HG03175 (cell line): Measurements from ENCODE around the gene SLC1A1.
"Not testable (repeated sequence)": the region's sequence is repeated elsewhere in the genome, so short reads cannot be mapped to it uniquely, and the experiment has no call there.

Experiments
- ATAC-seq: cut with Tn5 transposase; IDR thresholded peaks from one replicate; pipeline ENCODE4 v1.9.1; 2021; ENCODE audit warnings: mild to moderate bottlenecking, moderate library complexity; ENCODE audit not compliant: unreplicated experiment

SLC1A1 gene

DNA sequence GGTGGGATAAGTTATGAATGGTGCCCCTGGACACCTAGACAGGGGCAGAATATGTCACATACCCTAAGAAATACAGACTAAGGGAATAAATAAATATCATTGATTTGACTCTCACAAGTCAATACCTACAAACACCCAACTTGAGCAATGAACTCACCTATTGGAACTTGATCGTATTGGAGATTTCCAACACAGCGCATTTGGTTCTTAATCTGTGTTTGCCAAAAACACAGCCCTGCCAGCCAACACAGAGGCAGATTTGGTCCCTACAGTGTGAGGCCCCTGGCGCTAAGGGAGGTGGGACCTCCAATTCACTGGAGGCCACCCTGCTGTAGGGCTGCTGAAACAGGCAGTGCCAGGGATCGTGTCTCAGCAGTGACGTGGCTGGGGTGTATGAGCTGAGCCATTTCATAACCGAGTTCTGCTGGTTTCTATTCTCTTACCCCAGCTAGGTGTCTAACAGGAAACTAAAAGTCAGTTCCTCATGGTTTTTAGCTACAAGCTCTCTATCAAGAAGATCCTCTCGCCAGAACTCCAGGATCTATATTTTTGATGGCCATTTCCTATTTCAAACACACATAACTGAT is 84.5 kb downstream of the SLC1A1 start:
- no peak for ATAC-seq

- no peak for ATAC-seq
These were observed 85.7 kb downstream of the SLC1A1 start for GRCh38 chr9:4575997-4576396.

DNA sequence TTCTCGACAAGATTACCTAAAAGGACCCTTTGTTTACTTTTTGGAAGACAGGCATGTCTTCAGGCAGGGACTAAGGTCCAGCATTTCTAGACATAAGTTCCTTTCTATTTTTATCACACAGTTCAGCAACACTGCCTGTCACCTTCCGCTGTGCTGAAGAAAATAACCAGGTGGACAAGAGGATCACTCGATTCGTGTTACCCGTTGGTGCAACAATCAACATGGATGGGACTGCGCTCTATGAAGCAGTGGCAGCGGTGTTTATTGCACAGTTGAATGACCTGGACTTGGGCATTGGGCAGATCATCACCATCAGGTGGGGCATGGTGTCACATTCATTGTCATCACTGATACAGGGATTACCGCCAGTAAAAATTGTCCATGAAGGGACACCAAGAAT is 86.2 kb downstream of the SLC1A1 start:
- no peak for ATAC-seq

GRCh38 chr9:4579001-4579400 is 88.7 kb downstream of the SLC1A1 start:
- no peak for ATAC-seq

DNA sequence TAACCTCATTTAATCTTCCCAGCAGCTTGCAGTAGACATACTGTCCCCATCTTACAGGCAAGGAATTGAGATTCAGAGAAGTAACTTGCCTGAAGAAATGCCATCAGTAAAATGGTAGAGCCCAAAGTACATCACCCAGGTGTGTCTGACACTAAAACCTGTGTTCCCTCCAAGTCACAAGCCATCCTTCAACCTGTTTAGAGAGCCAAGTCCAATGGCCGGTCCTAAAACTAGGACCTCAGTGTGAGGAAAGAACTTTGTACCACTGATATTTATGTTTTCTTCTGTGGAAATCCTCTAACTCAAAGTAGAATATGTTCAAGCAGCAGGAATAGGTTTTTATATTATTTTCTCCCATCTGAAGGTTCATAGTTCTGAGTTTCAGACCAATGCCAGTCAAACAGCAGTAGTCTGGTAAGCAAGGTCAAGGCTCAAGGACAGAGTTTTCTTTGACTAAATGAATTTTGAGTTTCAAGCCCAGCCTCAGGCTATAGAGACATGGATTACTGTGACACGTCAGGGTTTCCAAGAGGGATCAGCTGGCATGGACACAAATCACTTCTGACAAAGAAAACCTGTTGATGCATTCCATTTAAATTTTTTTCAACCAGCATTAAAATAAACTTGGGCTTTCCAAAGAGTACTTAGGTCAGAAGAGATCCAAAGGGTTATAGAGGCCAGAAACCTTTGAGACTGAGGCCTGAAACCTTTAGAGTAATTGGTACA is 90.9 kb downstream of the SLC1A1 start:
- no peak for ATAC-seq

GRCh38 chr9:4581861-4582565 is 91.7 kb downstream of the SLC1A1 start:
- no peak for ATAC-seq

DNA sequence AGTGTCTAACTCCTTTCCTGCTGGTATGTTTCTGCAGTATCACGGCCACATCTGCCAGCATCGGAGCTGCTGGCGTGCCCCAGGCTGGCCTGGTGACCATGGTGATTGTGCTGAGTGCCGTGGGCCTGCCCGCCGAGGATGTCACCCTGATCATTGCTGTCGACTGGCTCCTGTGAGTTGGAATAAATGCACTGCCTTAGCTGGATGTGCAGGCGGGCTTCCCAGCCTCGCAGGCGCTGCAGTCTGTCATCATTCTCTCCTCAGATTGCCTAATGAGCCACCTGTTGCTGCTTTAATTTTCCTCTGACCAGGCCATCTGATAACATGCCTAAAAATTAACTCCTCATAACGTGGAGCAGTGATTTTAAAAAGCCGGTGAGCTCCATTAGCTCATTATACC is 92.7 kb downstream of the SLC1A1 start:
- no peak for ATAC-seq

DNA sequence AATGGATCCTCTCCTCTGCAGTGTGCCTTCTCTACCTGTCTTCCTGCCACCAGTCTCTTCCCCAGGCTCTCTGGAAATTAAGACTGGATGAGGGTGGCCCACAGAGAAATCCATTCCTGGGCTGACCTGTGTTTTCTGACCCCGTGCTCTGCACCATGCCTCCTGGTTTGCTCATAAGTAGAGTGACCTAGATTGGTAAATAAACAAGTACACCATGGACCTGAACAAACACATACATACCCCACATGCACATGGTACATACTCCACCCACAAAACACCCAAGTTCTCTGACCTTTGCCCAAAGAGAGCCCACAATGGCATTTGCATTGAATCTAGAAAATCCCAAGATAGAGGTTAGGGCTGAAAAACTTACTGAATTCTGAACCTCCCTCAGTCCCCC is 94.4 kb downstream of the SLC1A1 start:
- no peak for ATAC-seq

DNA sequence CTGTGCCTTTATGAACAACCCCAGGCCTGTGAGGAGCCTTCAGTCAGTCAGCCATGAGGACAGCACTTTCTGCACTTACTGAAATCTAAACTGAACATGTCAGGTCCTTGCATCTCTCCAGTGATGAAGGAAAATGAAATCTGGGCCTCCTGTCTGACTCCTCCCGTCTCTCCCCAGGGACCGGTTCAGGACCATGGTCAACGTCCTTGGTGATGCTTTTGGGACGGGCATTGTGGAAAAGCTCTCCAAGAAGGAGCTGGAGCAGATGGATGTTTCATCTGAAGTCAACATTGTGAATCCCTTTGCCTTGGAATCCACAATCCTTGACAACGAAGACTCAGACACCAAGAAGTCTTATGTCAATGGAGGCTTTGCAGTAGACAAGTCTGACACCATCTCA is 94.9 kb downstream of the SLC1A1 start:
- no peak for ATAC-seq

DNA sequence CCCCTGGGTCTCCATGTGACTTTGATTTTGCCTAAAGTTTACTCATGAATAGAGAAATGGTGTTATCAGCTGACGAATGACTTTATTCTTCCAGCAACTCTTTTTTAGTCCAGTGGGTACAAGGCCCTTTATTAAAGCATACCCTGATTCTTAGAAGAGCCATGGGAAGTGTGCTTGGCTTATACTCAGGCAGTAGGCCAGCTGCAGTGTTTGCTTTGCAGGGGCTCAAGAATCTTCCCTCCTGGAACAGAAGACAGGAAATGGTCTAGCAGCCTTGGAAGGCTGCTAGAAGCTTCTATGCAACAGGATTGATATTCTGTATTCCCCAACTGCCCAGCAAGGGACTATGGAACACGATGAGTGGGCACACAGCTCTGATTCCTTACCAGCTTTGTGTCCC is 98.5 kb downstream of the SLC1A1 start:
- ATAC-seq = no peak

GRCh38 chr9:4590430-4591122 is 100.3 kb downstream of the SLC1A1 start:
- no peak for ATAC-seq

DNA sequence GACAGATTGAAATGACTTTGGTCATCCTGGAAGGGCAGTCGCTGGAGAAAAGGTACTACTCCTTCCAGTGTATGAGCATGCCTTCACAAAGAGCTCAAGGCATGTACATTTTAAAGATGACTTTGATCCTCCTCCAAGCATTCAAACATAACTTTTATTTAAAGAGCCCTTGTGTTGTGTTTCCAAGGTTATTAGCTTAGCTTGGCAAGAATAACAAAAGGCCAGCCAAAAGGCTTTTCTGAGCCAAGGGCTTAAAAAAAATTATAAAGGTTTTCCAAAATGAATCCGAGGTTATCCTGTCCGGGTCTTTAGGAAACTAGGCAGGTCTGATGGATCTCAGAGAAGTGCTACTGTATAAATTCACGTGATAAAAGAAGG is 100.8 kb downstream of the SLC1A1 start:
- no peak for ATAC-seq

GRCh38 chr9:4592295-4592694 is 102.0 kb downstream of the SLC1A1 start:
- ATAC-seq = no peak

DNA sequence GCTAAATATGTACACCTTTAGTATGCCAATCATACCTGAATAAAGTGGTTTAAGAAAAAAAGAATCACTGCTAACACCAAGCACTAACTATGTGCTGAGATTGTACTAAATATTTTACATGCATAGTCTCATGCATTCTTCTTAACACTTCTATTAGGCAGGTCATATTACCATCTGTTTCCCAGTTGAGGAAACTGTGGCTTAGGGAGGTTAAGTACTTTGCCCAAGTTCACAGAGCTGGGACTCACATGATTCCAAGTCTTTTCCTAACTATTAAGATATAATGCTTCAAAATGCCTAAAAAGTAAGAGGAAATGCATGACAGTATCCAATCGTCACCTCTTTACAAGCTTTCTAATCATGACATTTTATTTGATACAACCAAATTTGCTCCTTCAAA is 102.6 kb downstream of the SLC1A1 start:
- ATAC-seq = no peak

DNA sequence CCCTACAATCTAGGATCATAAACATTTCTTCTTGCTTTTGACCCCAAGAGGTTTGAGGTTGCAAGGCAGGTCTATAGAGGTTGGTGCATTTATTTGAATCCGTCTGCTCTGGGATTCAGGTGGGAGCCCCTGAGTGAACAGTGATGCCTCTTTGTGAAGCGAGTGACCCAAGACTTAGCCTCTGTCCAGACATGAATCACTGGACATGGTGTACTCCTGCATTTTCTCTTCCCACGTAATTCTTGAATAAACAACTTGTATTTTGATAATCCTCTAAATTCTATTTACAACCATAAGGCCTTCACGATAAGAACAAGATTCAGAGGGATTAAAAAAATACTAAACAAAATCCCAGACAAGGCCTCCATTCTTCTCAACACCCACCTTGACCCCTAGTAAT is 104.3 kb downstream of the SLC1A1 start:
- ATAC-seq = no peak

GRCh38 chr9:4594994-4595393 is 104.7 kb downstream of the SLC1A1 start:
- ATAC-seq = no peak

GRCh38 chr9:4596165-4596922 is 106.1 kb downstream of the SLC1A1 start:
- peak; percentile 58 for ATAC-seq

GRCh38 chr9:4600368-4600767 is 110.1 kb downstream of the SLC1A1 start:
- ATAC-seq = peak; percentile 49

GRCh38 chr9:4603830-4604229 is 113.6 kb downstream of the SLC1A1 start:
- ATAC-seq = no peak

- ATAC-seq = peak; percentile 75
These were observed 114.4 kb downstream of the SLC1A1 start for GRCh38 chr9:4604678-4605095.

DNA sequence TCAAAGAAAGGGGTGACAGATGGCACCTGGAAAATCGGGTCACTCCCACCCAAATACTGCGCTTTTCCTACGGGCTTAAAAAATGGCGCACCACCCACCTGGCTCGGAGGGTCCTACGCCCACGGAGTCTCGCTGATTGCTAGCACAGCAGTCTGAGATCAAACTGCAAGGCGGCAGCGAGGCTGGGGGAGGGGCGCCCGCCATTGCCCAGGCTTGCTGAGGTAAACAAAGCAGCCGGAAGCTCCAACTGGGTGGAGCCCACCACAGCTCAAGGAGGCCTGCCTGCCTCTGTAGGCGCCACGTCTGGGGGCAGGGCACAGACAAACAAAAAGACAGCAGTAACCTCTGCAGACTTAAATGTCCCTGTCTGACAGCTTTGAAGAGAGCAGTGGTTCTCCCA is 115.8 kb downstream of the SLC1A1 start:
- ATAC-seq = not testable (repeated sequence)
